ENCODE measurements around the gene OSER1.

The OSER1 gene

GRCh38 chr20:44223721-44224120 lies 13.2 kb upstream of the OSER1 start:
- no peak for DNase-seq

DNA sequence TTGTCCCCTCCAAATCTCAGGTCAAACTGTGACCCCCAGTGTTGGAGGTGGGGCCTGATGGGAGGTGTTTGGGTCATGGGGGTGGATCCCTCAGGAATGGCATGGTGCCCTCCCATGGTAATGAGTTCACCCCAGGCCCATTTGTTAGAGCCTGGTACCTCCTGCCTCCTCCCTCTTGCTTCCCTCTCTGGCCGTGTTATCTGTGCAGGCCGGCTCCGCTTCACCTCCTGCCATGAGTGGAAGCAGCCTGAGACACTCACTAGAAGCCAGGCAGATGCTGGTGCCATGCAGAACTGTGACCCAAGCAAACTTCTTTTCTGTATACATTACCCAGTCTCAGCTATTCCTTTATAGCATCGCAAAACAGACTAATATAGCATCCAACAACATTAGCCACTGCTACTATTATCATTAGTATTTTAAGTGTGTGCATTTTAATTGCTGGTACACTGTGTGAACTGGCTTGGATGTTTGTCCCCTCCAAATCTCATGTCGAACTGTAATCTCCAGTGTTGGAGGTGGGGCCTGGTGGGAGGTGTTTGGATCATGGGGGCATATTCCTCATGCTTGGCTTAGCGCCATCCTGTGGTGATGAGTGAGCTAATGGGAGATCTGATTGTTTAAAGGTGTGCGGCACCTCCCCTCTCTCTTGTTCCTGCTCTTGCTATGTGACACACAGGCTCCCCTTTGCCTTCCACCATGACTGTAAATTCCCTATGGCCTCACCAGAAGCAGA lies 12.2 kb upstream of the OSER1 start:
- peak; percentile 27 for DNase-seq

DNA sequence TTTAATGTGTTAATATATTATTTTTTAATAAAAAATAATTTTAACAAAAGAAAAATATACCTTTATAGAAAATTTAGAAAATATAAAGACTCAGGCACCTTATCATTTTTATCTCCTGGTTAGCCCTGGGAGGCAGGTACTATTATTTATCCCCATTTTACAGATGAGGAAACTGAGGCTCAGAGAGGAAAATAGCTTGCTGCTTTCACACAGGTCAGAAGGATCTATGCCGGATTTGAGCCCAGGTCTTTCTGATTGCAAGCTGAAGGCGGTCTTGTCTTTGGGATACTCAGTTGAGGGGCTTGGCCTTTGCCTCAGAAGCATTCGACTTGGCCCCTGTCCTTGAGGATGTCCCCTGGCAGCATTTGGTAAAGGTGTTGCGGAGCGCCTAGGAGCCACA lies 11.5 kb upstream of the OSER1 start:
- DNase-seq, result no peak

GRCh38 chr20:44221368-44221954 lies 10.9 kb upstream of the OSER1 start:
- no peak for DNase-seq

DNA sequence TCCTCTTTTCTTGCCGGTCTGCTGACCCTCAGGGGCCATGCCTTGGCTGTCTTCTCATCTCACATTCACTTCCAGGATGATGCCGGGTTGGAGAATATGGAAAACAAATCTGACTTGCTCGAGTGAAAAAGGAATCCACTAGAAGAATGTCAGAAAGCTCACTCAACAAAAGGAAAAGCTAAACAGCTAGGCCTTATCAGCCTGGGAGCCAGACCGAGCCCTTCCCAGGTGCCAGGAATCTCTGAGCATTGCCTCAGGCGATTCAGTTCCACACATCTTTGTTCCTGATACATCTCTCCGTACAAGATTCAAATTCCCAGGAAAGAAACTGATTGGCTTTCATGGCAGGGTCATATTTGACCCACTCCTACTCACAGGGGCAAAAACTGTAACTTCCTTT lies 9.2 kb upstream of the OSER1 start:
- DNase-seq, result no peak

DNA sequence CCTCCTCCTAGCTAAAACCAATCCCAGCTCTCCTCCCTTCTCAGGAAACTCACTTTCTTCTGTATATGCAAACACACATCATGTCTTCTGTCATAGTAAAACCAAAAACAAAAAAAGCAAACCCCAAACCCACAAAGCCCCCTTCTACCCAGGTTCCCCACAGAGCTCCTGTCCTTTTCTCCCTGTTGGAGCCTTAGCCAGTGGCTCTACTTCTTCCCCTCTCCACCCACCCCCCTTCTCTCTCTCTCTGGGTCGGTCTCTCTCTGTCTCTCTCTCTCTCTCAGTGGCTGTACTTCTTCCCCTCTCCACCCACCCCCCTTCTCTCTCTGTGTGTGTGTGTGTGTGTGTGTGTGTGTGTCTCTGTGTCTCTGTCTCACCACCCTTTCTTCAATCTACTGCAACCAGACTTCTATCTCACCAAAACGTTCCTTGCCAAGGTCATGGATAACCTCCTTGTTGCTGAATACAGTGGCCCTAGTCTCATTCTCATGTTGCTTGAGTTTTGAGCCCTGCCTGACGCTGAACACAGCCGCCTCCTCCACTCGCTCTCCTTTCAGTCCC lies 8.7 kb upstream of the OSER1 start:
- no peak for DNase-seq

GRCh38 chr20:44218446-44218845 lies 7.9 kb upstream of the OSER1 start:
- no peak for DNase-seq

- peak; percentile 74 for DNase-seq
These were observed 6.9 kb upstream of the OSER1 start for GRCh38 chr20:44217342-44218092.

DNA sequence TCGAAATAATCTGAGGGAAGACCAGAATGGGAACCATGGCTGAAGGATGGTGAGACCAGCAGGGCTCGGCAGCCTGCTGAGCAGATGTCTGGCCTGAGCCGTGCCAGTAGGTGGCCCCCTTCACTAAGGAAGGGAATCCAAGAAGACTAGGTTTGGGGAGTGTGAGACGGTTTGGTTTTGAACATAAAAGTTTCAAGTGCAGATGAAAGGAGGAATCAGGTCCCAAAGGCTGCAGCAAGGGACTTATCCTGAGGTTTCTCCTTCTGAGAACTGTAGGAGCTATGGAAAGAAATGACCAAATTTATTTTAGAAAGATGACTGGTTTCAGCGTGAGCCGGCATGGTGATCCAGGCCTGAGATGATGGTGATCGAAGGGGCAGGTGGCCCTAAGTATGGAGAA lies 4.6 kb upstream of the OSER1 start:
- DNase-seq, result peak; percentile 54

- no peak for DNase-seq
These were observed 2.2 kb upstream of the OSER1 start for GRCh38 chr20:44212792-44213191.

DNA sequence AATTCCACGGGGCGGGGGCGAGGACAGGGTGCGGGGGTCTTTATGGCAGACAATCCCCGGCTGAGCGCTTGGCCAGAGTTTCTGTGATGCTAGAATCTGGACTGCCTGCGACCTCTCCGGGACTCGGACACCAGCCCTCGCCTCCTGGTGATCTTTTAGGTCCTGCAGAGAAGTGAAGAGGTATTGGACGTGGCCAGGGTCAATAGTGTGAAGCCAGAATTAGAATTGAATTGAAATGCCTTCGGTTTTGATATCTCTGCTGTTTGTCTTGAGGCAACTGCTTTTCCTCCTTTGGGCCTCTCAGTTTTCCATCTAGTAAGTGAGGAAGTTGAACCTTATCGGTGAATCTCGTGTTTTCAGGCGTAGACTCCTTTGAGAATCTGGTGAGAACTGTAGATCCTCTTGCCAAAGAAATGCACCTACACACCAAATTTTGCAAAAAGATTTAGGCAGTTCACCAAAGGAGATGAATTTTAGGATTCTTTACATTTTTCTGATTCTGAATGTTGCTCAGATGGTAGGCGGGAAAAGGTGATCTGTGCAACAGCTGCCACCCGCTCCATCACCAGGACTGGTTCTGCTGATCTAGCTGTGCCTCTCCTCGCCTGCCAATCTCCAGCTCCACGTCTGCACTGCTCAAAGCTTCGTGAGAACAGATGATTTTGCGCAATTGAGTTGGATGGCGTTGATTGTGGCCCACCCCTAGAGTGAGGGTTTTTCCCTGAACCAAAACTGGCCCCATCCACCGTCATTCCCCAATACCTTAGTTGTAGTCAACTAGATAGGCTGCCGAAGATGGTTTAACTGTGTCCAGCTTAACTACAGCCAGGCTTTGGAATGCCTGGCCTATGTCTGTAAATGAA lies 837 bp upstream of the OSER1 start:
- peak; percentile 14 for DNase-seq

DNA sequence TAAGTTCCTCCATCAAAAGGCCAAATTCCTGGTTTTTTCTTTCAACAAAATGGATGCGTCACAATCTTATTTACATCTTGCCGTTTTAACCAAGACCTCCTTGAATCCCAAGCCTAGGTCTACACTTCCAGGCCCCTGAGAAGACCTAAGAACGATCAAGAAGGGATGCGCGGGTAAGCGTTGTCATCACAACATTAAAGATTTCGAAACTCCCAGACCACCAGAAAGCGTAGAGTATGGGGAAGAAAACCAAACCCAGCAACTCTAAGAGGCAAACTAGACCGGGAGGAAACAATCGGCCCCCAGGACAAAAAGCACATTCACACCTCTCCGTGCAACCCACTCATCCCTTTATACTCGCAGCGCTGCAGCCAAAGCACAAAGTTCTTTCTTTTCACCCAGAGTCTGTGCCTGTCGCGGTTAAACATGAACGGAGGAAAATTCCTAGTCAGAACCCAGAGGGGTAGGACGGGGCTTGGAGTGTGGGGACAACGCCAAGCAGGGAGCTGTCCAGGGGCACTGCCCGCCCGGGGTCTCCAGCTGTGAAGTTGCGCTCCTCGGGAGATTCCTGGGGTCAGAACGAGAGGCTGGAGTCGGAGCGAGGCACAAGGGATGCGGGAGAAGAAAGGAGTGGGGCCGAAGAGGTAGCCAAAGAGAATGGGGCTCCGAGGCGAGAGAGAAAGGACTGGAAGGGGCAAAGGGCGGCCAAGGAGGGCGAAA lies 725 bp downstream of the OSER1 start:
- no peak for DNase-seq

DNA sequence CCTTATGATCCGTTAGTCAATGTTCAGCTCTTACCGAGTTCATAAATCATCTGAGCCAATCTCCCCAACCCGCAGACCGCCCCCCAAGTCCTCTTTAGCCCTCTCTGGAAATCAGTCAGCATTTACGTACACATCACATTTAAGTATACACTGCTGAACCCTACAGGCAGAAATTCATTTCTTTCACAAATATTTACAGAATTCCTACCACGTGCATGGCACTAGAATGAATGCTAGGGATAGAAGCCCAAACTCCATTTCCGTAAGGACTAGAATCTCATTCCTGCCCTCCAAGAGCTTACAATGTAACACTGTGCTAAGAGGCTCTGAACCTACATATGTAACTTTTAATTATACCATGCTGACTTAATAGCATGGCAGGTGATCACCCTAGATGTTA lies 1.8 kb downstream of the OSER1 start:
- DNase-seq, result no peak

DNA sequence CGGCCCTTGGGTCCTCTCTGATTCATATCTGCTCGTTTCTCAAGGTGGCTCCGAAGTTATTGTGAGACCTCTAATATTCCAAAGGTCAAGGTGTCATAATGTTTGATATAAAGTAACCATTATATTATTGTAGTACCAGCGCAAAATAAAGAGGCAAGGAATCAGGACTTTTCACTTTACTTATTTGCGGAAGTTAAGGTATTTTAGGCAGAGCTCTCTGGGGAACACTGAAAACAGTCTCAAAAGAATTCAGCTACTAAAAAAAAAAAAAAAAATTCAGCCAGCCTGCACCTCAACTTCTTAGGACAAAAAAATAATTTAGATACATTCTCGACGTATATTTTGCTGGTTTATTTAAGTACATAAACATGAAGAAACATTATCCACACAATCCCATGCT lies 2.4 kb downstream of the OSER1 start:
- DNase-seq, result no peak

DNA sequence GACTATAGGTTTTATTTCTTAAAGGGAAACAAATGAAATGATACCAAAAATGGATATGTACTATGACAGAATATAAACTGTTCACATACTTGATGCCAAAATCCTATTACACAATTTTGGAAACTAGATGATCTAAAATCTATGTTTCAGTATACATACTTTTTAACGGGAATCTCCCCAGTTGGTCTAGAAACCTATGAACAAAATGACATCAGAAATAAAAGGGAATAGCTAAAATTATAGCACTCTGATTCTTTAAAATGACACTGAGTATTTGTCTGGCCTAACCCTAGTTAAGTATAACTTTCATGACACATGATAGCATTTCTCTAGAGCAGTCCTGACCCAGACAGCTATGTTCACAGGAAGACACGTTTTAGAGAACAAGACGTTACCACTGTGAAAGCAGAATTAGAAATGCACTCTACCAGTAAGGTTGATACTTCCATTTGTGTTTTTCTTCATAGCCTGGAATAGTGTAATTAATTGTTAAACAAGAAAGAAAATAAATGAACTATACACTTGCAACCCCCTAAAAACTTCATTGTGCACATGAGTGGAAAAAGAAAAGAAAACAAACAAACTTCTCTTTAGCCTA lies 3.3 kb downstream of the OSER1 start:
- no peak for DNase-seq

DNA sequence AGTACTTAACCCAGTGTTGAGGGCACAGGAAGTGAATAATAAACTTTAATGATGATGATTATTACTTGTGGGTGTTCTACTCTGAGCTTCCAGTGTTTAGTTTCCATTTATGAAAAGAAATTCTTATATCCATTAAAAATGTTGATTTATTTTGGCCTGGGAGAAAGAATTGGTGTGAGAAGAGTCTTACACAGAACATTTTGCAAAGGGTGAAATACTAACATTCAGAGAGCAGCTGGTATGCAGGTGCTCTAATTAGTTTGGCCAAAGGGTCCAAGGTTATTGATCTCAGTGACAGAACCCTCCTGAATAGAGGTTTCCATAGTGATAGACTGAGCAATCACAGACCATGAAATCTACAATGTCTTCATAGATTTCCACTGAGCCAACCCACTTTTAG lies 4.4 kb downstream of the OSER1 start:
- no peak for DNase-seq

DNA sequence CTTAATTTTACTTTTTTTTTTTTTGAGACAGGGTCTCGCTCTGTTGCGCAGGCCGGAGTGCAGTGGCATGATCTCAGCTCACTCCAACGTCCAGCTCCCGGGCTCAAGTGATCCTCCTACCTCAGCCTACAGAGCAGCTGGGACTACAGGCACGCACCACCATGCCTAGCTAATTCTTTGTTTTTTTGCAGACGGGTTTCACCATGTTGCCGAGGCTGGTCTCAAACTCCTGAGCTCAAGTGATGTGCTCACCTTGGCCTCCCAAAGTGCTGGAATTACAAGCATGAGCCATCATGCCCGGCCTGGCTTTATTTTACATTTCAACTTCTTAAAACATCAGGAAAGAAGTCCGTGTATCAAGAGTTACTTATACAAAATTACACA lies 5.7 kb downstream of the OSER1 start:
- DNase-seq, result no peak

DNA sequence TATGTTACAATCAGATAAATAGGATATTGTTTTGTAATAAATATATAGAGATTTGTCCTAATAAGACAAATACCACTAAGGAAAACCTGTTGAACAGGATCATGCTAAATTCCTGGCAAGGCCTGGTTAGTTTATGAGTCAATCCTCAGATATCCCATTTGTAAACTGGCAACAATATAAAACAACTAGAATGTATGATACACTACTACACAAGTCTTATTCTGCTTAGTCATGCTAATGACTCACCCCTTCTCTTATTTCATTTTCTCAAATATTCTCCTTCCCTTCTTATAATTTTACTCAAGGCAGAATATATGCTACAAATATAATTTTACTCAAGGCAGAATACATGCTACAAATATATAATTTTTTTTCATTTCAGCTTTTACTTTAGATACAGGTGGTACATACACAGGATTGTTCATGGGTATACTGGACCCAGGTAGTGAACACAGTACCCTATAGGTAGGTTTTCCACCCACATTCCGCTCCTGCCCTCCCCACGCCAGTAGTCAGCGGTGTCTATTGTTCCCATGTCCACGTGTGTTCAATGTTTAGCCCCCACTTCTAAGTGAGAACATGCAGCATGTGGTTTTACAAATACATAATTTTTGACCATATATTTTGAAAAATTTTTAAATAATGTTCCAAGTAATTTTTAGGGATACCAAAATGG lies 6.3 kb downstream of the OSER1 start:
- DNase-seq, result no peak

GRCh38 chr20:44203161-44203560 lies 7.4 kb downstream of the OSER1 start:
- no peak for DNase-seq

DNA sequence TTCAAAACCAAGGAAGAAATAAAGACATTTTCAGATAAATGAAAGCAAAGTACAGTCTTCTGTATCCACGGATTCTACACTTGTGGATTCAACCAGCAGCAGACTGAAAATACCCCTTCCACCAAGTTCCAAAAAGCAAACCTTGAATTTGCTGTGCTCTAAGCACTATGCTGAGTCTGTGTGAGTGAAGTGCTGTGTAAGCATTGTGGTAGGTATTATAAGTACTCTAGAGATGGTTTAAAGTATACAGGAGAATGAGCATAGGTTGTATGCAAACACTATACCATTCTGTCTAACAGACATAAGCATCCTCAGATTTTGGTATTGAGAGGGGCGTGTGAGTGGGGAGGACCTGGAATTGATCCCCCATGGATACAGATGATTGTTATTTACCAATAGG lies 9.6 kb downstream of the OSER1 start:
- DNase-seq, result no peak

GRCh38 chr20:44200371-44200770 lies 10.2 kb downstream of the OSER1 start:
- DNase-seq, result no peak
